HG03575 (cell line): ENCODE results near the gene ZNF629.
"Not testable (repeated sequence)": the region's sequence is repeated elsewhere in the genome, so short reads cannot be mapped to it uniquely, and the experiment has no call there.

Source experiments
- ATAC-seq: cut with Tn5 transposase; IDR thresholded peaks from one replicate; pipeline ENCODE4 v1.9.1; 2021; ENCODE audit not compliant: unreplicated experiment, insufficient number of reproducible peaks, low FRiP score; ENCODE audit errors: extremely low read depth

The ZNF629 gene

GRCh38 chr16:30786936-30787612 lies at the start of gene ZNF629:
Gene ZNF629 (minus strand): TSS chr16:30787205. CDS start chr16:30784482, 2,723 bp downstream.
- no peak for ATAC-seq

GRCh38 chr16:30834130-30834740 lies 47.2 kb upstream of the ZNF629 start:
- ATAC-seq = no peak

GRCh38 chr16:30830072-30830417 lies 43.0 kb upstream of the ZNF629 start:
- no peak for ATAC-seq

- no peak for ATAC-seq
Measured at GRCh38 chr16:30829130-30830071, 42.4 kb upstream of the ZNF629 start.

- no peak for ATAC-seq
Measured at GRCh38 chr16:30821891-30822290, 34.9 kb upstream of the ZNF629 start.

- not testable (repeated sequence) for ATAC-seq
Measured at GRCh38 chr16:30821441-30821840, 34.4 kb upstream of the ZNF629 start.

- no peak for ATAC-seq
Measured at GRCh38 chr16:30820952-30821421, 34.0 kb upstream of the ZNF629 start.

GRCh38 chr16:30816769-30817168 lies 29.8 kb upstream of the ZNF629 start:
- ATAC-seq = no peak

- ATAC-seq = no peak
Measured at GRCh38 chr16:30813821-30814189, 26.8 kb upstream of the ZNF629 start.

- ATAC-seq = not testable (repeated sequence)
Measured at GRCh38 chr16:30809675-30810074, 22.7 kb upstream of the ZNF629 start.

GRCh38 chr16:30808890-30809426 lies 22.0 kb upstream of the ZNF629 start:
- ATAC-seq = not testable (repeated sequence)

GRCh38 chr16:30808146-30808545 lies 21.1 kb upstream of the ZNF629 start:
- no peak for ATAC-seq

- ATAC-seq = no peak
Measured at GRCh38 chr16:30805370-30806169, 18.6 kb upstream of the ZNF629 start.

- no peak for ATAC-seq
Measured at GRCh38 chr16:30805056-30805369, 18.0 kb upstream of the ZNF629 start.

GRCh38 chr16:30802936-30803335 lies 15.9 kb upstream of the ZNF629 start:
- ATAC-seq = no peak

- ATAC-seq = no peak
Measured at GRCh38 chr16:30797670-30798309, 10.8 kb upstream of the ZNF629 start.

- no peak for ATAC-seq
Measured at GRCh38 chr16:30794634-30795033, 7.6 kb upstream of the ZNF629 start.

GRCh38 chr16:30793508-30794069 lies 6.6 kb upstream of the ZNF629 start:
- no peak for ATAC-seq
